Activated CD4-positive, alpha-beta T cell treated with anti-CD3 and anti-CD28 coated beads, Interleukin-2, amount 10 ng/mL, durations not matched to agents 7 days and 5 days (primary cell): ENCODE data around the gene PAPPA. TPM values are rescaled to one million over a fixed set of nuclear protein-coding genes. Genes with fewer than 3 reads are reported as not detected.

ENCODE experiments used
- CTCF ChIA-PET: fragments of 350-600 bp; sonication (Branson Sonifier 250); formaldehyde crosslinking; loops from one replicate; lab custom pipeline; 2021; ENCODE audit warnings: antibody characterized with exemption; lab: Charles Lee
- POLR2A ChIA-PET: fragments of 350-600 bp; sonication (Branson Sonifier 250); formaldehyde crosslinking; loops from one replicate; lab custom pipeline; 2021; ENCODE audit warnings: antibody characterized with exemption; lab: Charles Lee
- DNase-seq: peaks from one replicate; pipeline ENCODE4 v3.0.0-alpha.2; 2020
- H3K27ac Mint-ChIP-seq: one replicate; pipeline ENCODE4 v1.8.0; 2021; ENCODE audit warnings: mild to moderate bottlenecking, moderate library complexity, mixed read lengths
- H3K27me3 Mint-ChIP-seq: one replicate; pipeline ENCODE4 v1.8.0; 2021; ENCODE audit warnings: mixed read lengths
- H3K36me3 Mint-ChIP-seq: one replicate; pipeline ENCODE4 v1.8.0; 2021; ENCODE audit warnings: low read depth, mixed read lengths
- H3K4me1 Mint-ChIP-seq: one replicate; pipeline ENCODE4 v1.8.0; 2021; ENCODE audit warnings: mixed read lengths
- H3K4me3 Mint-ChIP-seq: one replicate; pipeline ENCODE4 v1.8.0; 2021; ENCODE audit warnings: mild to moderate bottlenecking, moderate library complexity, mixed read lengths
- H3K9me3 Mint-ChIP-seq: one replicate; pipeline ENCODE4 v1.8.0; 2021; ENCODE audit warnings: mixed read lengths
- total RNA-seq, 2 experiments: library from RNA; stranded (reverse); gene quantifications; one replicate each; pipeline ENCODE4 v1.2.3, GENCODE V29; 2021

The PAPPA gene
- total RNA-seq, 2 experiments from 2014 or later: not detected

GRCh38 chr9:116316246-116316645 lies 162.7 kb downstream of the PAPPA start:
- Mint-ChIP-seq H3K27me3 (no peaks in the 10 kb centered on the region), H3K4me3 (no peak overlapping the region), H3K9me3 (no peaks in the 10 kb centered on the region), H3K4me1 (no peaks in the 10 kb centered on the region), H3K27ac (no peak overlapping the region), H3K36me3 (no peaks in the 10 kb centered on the region)
- ChIA-PET POLR2A (no interaction called here), CTCF (no interaction called here)
- no peak for DNase-seq

GRCh38 chr9:116317503-116317902 lies 163.9 kb downstream of the PAPPA start:
- CTCF ChIA-PET: no interaction called here
- Mint-ChIP-seq H3K27me3 (no peaks in the 10 kb centered on the region), H3K36me3 (no peaks in the 10 kb centered on the region), H3K9me3 (no peaks in the 10 kb centered on the region), H3K4me3 (no peak overlapping the region), H3K4me1 (no peaks in the 10 kb centered on the region), H3K27ac (no peak overlapping the region)
- DNase-seq: no peak
- POLR2A ChIA-PET: no interaction called here

GRCh38 chr9:116318468-116319374 lies 165.1 kb downstream of the PAPPA start:
- Mint-ChIP-seq H3K9me3 (no peaks in the 10 kb centered on the region), H3K36me3 (no peaks in the 10 kb centered on the region), H3K4me1 (no peaks in the 10 kb centered on the region), H3K27me3 (no peaks in the 10 kb centered on the region), H3K4me3 (no peak overlapping the region), H3K27ac (no peak overlapping the region)
- POLR2A ChIA-PET: no interaction called here
- CTCF ChIA-PET: no interaction called here
- DNase-seq: no peak

- H3K36me3 Mint-ChIP-seq: no peaks in the 10 kb centered on the region
- H3K4me1 Mint-ChIP-seq: no peaks in the 10 kb centered on the region
- H3K9me3 Mint-ChIP-seq: no peaks in the 10 kb centered on the region
- DNase-seq: no peak
- no peak overlapping the region for H3K4me3 Mint-ChIP-seq
- POLR2A ChIA-PET: no interaction called here
- no peak overlapping the region for H3K27ac Mint-ChIP-seq
- CTCF ChIA-PET: no interaction called here
- no peaks in the 10 kb centered on the region for H3K27me3 Mint-ChIP-seq
Measured at GRCh38 chr9:116319480-116319879, 165.9 kb downstream of the PAPPA start.

- no peaks in the 10 kb centered on the region for H3K9me3 Mint-ChIP-seq
- no peak for DNase-seq
- no peaks in the 10 kb centered on the region for H3K36me3 Mint-ChIP-seq
- POLR2A ChIA-PET: no interaction called here
- no peaks in the 10 kb centered on the region for H3K27me3 Mint-ChIP-seq
- H3K27ac Mint-ChIP-seq: no peak overlapping the region
- H3K4me3 Mint-ChIP-seq: no peak overlapping the region
- no peaks in the 10 kb centered on the region for H3K4me1 Mint-ChIP-seq
- CTCF ChIA-PET: interaction anchor here (0.6 kb wide), 1 partner anchor 824 kb away, joined by 3 read pairs; no protein-coding TSS in a partner anchor
Measured at GRCh38 chr9:116320290-116320689, 166.7 kb downstream of the PAPPA start.

- H3K36me3 Mint-ChIP-seq: no peaks in the 10 kb centered on the region
Measured at GRCh38 chr9:116322521-116322920, 168.9 kb downstream of the PAPPA start.

GRCh38 chr9:116323012-116323411 lies 169.4 kb downstream of the PAPPA start:
- no peak for DNase-seq
- H3K4me3 Mint-ChIP-seq: no peak overlapping the region
- H3K27ac Mint-ChIP-seq: no peak overlapping the region
- H3K27me3 Mint-ChIP-seq: no peaks in the 10 kb centered on the region
- H3K9me3 Mint-ChIP-seq: no peaks in the 10 kb centered on the region
- no peaks in the 10 kb centered on the region for H3K36me3 Mint-ChIP-seq
- ChIA-PET POLR2A (no interaction called here), CTCF (no interaction called here)
- no peaks in the 10 kb centered on the region for H3K4me1 Mint-ChIP-seq

More at GRCh38 chr9:116322521-116322920, 168.9 kb downstream of the PAPPA start:
- ChIA-PET CTCF (no interaction called here), POLR2A (no interaction called here)
- no peaks in the 10 kb centered on the region for H3K27me3 Mint-ChIP-seq
- no peaks in the 10 kb centered on the region for H3K4me1 Mint-ChIP-seq
- no peaks in the 10 kb centered on the region for H3K9me3 Mint-ChIP-seq
- H3K27ac Mint-ChIP-seq: no peak overlapping the region
- H3K4me3 Mint-ChIP-seq: no peak overlapping the region
- no peak for DNase-seq

GRCh38 chr9:116323571-116323970 lies 170.0 kb downstream of the PAPPA start:
- H3K27me3 Mint-ChIP-seq: no peaks in the 10 kb centered on the region
- CTCF ChIA-PET: no interaction called here
- no peak overlapping the region for H3K4me3 Mint-ChIP-seq
- no peaks in the 10 kb centered on the region for H3K36me3 Mint-ChIP-seq
- no peak overlapping the region for H3K27ac Mint-ChIP-seq
- POLR2A ChIA-PET: no interaction called here
- H3K4me1 Mint-ChIP-seq: no peaks in the 10 kb centered on the region
- no peaks in the 10 kb centered on the region for H3K9me3 Mint-ChIP-seq
- no peak for DNase-seq

- Mint-ChIP-seq H3K36me3 (no peaks in the 10 kb centered on the region), H3K4me1 (no peaks in the 10 kb centered on the region), H3K9me3 (no peaks in the 10 kb centered on the region), H3K27me3 (no peaks in the 10 kb centered on the region), H3K4me3 (no peak overlapping the region), H3K27ac (no peak overlapping the region)
- ChIA-PET POLR2A (no interaction called here), CTCF (no interaction called here)
- DNase-seq: no peak
Measured at GRCh38 chr9:116325924-116326323, 172.3 kb downstream of the PAPPA start.

GRCh38 chr9:116327701-116328405 lies 174.3 kb downstream of the PAPPA start:
- ChIA-PET POLR2A (no interaction called here), CTCF (no interaction called here)
- no peak overlapping the region for H3K4me3 Mint-ChIP-seq
- H3K4me1 Mint-ChIP-seq: no peaks in the 10 kb centered on the region
- no peak for DNase-seq
- no peak overlapping the region for H3K27ac Mint-ChIP-seq
- H3K9me3 Mint-ChIP-seq: no peaks in the 10 kb centered on the region
- no peaks in the 10 kb centered on the region for H3K36me3 Mint-ChIP-seq
- no peaks in the 10 kb centered on the region for H3K27me3 Mint-ChIP-seq

- POLR2A ChIA-PET: no interaction called here
- no peaks in the 10 kb centered on the region for H3K27me3 Mint-ChIP-seq
- no peak for DNase-seq
- no peak overlapping the region for H3K4me3 Mint-ChIP-seq
- H3K27ac Mint-ChIP-seq: no peak overlapping the region
- no peaks in the 10 kb centered on the region for H3K9me3 Mint-ChIP-seq
- CTCF ChIA-PET: no interaction called here
- no peaks in the 10 kb centered on the region for H3K36me3 Mint-ChIP-seq
- H3K4me1 Mint-ChIP-seq: no peaks in the 10 kb centered on the region
Measured at GRCh38 chr9:116329470-116329869, 175.9 kb downstream of the PAPPA start.

- Mint-ChIP-seq H3K4me1 (no peaks in the 10 kb centered on the region), H3K27me3 (no peaks in the 10 kb centered on the region), H3K36me3 (no peaks in the 10 kb centered on the region), H3K27ac (no peak overlapping the region), H3K4me3 (no peak overlapping the region), H3K9me3 (no peaks in the 10 kb centered on the region)
- no peak for DNase-seq
- ChIA-PET CTCF (interaction anchor here (0.8 kb wide), 1 partner anchor 21 kb away, joined by 4 read pairs; no protein-coding TSS in a partner anchor), POLR2A (no interaction called here)
Measured at GRCh38 chr9:116331241-116331640, 177.7 kb downstream of the PAPPA start.

GRCh38 chr9:116332090-116332489 lies 178.5 kb downstream of the PAPPA start:
- no peaks in the 10 kb centered on the region for H3K36me3 Mint-ChIP-seq
- no peak overlapping the region for H3K4me3 Mint-ChIP-seq
- H3K9me3 Mint-ChIP-seq: no peaks in the 10 kb centered on the region
- ChIA-PET POLR2A (no interaction called here), CTCF (no interaction called here)
- H3K4me1 Mint-ChIP-seq: no peaks in the 10 kb centered on the region
- H3K27me3 Mint-ChIP-seq: no peaks in the 10 kb centered on the region
- H3K27ac Mint-ChIP-seq: no peak overlapping the region
- no peak for DNase-seq
